RWPE2 (cell line): ENCODE data around the gene TNP2.
A peak's percentile ranks its signal among the peaks of the same experiment; 100 is the strongest.
"Not testable (repeated sequence)": the region's sequence is repeated elsewhere in the genome, so short reads cannot be mapped to it uniquely, and the experiment has no call there.

Source experiments
- ATAC-seq: fragments of 200-7000 bp; cut with Tn5 transposase; 3 replicates; pipeline ENCODE4 v1.9.1; 2021; ENCODE audit warnings: low read depth
- DNase-seq: peaks from one replicate; pipeline ENCODE4 v3.0.0-alpha.2; 2020; ENCODE audit warnings: low spot score
- H3K27ac ChIP-seq: fragments of 450-650 bp; 2 replicates; pipeline ENCODE4 v1.5.1; 2017; ENCODE audit warnings: mild to moderate bottlenecking; ENCODE audit not compliant: poor library complexity, severe bottlenecking
- H3K27me3 ChIP-seq: fragments of 250-450 bp; sonication (Bioruptor Pico); 2 replicates; pipeline ENCODE4 v1.5.1; 2021; ENCODE audit warnings: mild to moderate bottlenecking, moderate library complexity; ENCODE audit not compliant: insufficient read depth, poor library complexity, severe bottlenecking
- H3K36me3 ChIP-seq: fragments of 250-450 bp; sonication (Bioruptor Pico); 2 replicates; pipeline ENCODE4 v1.5.1; 2020; ENCODE audit warnings: low read depth, mild to moderate bottlenecking, moderate library complexity
- H3K4me1 ChIP-seq: fragments of 250-450 bp; sonication (Bioruptor Pico); 2 replicates; pipeline ENCODE4 v1.5.1; 2021; ENCODE audit warnings: mild to moderate bottlenecking, moderate library complexity; ENCODE audit not compliant: insufficient read depth, poor library complexity, severe bottlenecking
- H3K4me3 ChIP-seq: fragments of 250-450 bp; sonication (Bioruptor Pico); 2 replicates; pipeline ENCODE4 v1.5.1; 2021; ENCODE audit warnings: mild to moderate bottlenecking, moderate library complexity; ENCODE audit not compliant: severe bottlenecking
- H3K9me3 ChIP-seq: fragments of 250-450 bp; sonication (Bioruptor Pico); 2 replicates; pipeline ENCODE4 v1.5.1; 2021; ENCODE audit warnings: mild to moderate bottlenecking, moderate library complexity; ENCODE audit not compliant: severe bottlenecking
- TF ChIP-seq, protein P1 (sequence below): fragments of 450-650 bp; IDR thresholded peaks from one replicate; pipeline ENCODE4 v1.5.1; 2017; ENCODE audit warnings: mild to moderate bottlenecking, moderate library complexity; ENCODE audit not compliant: poor library complexity, severe bottlenecking

The TNP2 gene

DNA sequence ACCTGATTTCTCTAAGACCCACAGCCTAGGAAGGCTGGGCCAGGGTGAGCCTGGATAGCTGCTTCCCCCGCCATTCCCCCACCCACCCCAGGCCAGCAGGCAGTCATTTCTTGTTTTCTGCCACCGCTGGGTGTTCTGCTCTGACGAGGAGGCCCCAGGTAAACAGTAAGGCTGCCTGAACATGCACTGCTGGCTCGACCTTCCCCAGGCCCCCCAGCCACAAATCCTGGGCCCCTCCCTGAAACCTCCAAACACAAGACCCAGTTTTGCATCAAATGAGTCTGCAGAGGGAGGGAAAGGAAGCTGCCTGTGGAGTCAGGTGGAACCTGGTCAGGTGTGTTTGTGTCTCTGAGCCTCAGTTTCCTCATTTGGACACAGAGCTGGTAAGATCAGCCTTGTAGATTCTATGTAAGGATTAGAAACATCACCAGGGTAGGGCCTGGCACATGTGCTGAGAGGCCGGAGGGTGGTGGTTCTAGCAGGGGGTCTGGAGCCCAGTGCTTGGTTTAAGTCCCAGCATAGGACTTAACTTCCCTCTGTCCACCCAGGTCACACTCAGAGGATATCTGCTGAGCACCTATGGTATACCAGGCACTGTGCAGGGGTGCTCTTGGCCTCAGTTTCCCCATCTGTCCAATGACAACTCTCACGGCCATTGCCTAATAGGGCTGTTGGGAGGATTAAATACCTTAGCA lies 30.9 kb upstream of the TNP2 start:
- Histone ChIP-seq H3K9me3 (no peaks in the 10 kb centered on the region), H3K27ac (no peak overlapping the region), H3K4me3 (no peak overlapping the region), H3K4me1 (peaks cover 9% of the 10 kb centered on the region), H3K36me3 (no peaks in the 10 kb centered on the region), H3K27me3 (no peaks in the 10 kb centered on the region)
- TF ChIP-seq, protein P1, sequence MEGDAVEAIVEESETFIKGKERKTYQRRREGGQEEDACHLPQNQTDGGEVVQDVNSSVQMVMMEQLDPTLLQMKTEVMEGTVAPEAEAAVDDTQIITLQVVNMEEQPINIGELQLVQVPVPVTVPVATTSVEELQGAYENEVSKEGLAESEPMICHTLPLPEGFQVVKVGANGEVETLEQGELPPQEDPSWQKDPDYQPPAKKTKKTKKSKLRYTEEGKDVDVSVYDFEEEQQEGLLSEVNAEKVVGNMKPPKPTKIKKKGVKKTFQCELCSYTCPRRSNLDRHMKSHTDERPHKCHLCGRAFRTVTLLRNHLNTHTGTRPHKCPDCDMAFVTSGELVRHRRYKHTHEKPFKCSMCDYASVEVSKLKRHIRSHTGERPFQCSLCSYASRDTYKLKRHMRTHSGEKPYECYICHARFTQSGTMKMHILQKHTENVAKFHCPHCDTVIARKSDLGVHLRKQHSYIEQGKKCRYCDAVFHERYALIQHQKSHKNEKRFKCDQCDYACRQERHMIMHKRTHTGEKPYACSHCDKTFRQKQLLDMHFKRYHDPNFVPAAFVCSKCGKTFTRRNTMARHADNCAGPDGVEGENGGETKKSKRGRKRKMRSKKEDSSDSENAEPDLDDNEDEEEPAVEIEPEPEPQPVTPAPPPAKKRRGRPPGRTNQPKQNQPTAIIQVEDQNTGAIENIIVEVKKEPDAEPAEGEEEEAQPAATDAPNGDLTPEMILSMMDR = no peak
- ATAC-seq (no peak), DNase-seq (no peak)

DNA sequence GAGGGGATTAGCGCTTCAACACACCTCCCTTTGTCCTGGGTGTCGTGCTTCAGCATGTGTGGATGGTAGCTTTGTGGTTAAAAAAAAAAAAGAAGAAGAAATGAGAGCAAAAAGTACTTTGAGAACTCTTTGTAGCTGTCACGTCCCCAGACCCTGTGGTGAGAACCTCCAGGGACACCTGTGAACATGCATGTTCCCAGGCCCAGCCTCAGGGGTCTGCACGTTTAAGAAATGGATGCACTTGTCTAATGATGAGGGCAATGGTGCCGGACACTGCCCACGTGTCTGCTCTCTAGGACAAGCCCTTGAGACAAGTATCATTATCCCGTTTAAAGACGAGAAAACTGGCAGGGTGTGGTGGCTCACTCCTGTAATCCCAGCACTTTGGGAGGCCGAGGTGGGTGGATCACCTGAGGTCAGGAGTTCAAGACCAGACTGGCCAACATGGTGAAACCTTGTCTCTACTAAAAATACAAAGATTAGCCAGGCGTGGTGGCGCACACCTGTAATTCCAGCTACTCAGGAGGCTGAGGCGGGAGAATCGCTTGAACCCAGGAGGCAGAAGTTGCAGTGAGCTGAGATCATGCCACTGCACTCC lies 29.9 kb upstream of the TNP2 start:
- not testable (repeated sequence) for H3K27ac ChIP-seq, ATAC-seq, H3K9me3 ChIP-seq, DNase-seq, H3K36me3 ChIP-seq, H3K27me3 ChIP-seq, H3K4me3 ChIP-seq, H3K4me1 ChIP-seq

DNA sequence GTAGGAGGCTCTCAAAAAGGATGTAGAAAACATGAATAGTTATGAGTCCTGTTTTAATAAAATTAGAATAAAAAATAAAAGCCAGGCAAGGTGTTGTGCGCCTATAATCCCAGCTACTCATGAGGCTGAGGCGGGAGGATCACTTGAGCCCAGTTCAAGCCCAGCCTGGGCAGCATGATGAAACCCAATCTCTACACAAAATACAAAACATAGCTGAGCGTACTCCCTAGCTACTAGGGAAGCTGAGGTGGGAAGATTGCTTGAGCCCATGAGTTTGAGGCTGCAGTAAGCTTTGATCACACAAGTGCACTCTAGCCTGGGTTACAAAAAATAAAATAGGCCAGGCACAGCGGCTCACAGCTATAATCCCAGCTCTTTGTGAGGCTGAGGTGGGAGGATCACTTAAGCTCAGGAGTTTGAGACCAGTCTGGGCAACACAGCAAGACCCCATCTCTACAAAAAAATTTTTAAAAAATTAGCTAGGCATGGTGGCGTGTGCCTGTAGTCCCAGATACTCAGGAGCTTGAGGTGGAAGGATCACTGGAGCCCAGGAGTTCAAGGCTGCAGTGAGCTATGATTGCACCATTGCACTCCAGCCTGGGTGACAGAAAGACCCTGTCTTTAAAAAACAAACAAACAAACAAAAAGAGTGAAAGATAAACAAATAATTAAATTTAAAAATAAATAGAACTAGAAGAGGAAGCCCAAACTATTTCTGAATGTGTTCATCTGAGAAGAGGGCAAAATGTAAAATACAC lies 29.2 kb upstream of the TNP2 start:
- Histone ChIP-seq H3K9me3 (no peaks in the 10 kb centered on the region), H3K4me3 (no peak overlapping the region), H3K36me3 (no peaks in the 10 kb centered on the region), H3K27me3 (no peaks in the 10 kb centered on the region), H3K27ac (no peak overlapping the region), H3K4me1 (peaks cover 4% of the 10 kb centered on the region)
- DNase-seq = no peak
- TF ChIP-seq, protein P1 = no peak
- no peak for ATAC-seq

DNA sequence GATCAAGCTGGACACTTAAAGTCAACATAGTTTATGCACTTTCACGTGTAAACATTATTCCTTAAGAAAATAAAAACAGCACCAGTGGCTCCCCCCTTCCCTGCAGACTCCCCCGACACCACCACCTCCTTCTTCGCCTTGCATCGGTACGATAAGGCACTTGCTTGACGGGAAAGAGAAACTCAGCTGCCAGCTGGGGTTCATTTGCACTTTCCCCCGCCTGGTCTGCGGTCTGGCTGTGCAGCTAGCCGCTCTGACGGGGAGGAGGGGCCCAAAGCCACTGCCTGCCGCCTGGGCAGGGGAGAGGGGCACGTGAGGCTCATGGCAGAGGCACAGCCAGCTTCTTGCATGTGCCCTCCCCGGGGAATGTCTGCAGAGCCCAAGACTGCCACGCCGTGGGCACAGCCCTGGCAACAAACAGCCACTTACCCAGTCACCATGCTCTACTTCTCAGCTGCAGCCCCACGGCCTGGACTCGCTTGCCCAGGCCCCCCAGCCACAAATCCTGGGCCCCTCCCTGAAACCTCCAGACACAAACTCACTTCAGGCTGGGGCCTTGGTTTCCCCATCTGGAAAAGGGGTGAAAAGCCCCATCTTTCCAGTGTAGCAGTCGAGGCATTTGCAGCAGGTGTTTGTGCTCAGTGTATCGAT lies 28.5 kb upstream of the TNP2 start:
- Histone ChIP-seq H3K27me3 (no peaks in the 10 kb centered on the region), H3K4me1 (no peaks in the 10 kb centered on the region), H3K36me3 (no peaks in the 10 kb centered on the region), H3K27ac (no peak overlapping the region), H3K4me3 (no peak overlapping the region), H3K9me3 (no peaks in the 10 kb centered on the region)
- ATAC-seq (peak; percentile 57), DNase-seq (no peak)
- TF ChIP-seq, protein P1 = no peak

DNA sequence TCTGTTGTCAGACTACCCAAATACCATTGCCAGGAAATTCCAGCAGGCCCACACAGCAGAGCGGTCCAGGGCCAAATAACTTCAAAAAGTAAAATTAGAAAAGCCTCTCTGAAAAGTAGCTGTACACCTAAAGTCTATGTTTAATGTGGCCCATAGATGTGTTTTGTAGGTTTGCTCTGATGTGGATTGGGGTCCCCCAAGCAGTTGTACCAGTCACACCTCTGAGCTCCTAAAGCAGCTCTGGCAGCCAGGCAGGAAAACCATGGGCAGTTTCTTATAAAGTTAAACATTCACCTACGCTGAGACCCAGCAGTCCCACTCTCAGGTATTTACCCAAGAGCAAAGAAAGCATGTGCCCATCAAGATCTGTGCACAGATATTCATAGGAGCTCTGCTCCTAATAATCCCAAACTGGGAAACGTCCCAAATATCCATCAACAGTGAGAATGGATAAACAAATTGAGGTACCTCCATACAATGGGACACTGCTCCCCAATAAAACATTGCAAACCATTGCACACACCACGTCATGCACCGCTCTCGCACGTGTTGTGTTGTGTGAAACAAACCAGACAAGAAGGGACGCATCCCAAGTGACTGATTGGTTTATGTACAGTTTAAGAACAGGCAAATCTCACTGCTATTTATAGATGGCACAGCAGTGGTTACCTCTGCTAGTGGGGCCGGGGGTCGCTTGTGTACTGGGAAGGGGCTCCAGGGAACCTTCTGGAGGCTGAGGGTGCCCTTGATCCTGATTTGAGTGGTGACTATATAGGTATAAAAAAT lies 27.8 kb upstream of the TNP2 start:
- Histone ChIP-seq H3K4me3 (no peak overlapping the region), H3K27ac (no peak overlapping the region), H3K9me3 (no peaks in the 10 kb centered on the region), H3K27me3 (no peaks in the 10 kb centered on the region), H3K4me1 (no peaks in the 10 kb centered on the region), H3K36me3 (no peaks in the 10 kb centered on the region)
- ATAC-seq (peak; percentile 28; the same call in 2 of the 3 replicates), DNase-seq (no peak)
- TF ChIP-seq, protein P1 = no peak
